GM19463 (cell line): ENCODE data around the gene NFAM1.

Source experiments
- ATAC-seq: cut with Tn5 transposase; IDR thresholded peaks from one replicate; pipeline ENCODE4 v1.9.1; 2021; ENCODE audit warnings: mild to moderate bottlenecking, moderate library complexity; ENCODE audit not compliant: unreplicated experiment

The NFAM1 gene

GRCh38 chr22:42363892-42364291, 68.3 kb downstream of the NFAM1 start:
- ATAC-seq: no peak

- ATAC-seq: no peak
Observed at GRCh38 chr22:42361523-42361922, 70.7 kb downstream of the NFAM1 start.

GRCh38 chr22:42360348-42360747, 71.9 kb downstream of the NFAM1 start:
- no peak for ATAC-seq

- ATAC-seq: no peak
Observed at GRCh38 chr22:42358643-42359558, 73.3 kb downstream of the NFAM1 start.

GRCh38 chr22:42357634-42358296, 74.4 kb downstream of the NFAM1 start:
- no peak for ATAC-seq

- ATAC-seq: no peak
Observed at GRCh38 chr22:42357221-42357620, 75.0 kb downstream of the NFAM1 start.

GRCh38 chr22:42356533-42356932, 75.7 kb downstream of the NFAM1 start:
- ATAC-seq: no peak

GRCh38 chr22:42353883-42354727, 78.1 kb downstream of the NFAM1 start:
- no peak for ATAC-seq

- no peak for ATAC-seq
Observed at GRCh38 chr22:42350373-42350772, 81.8 kb downstream of the NFAM1 start.

GRCh38 chr22:42347281-42347824, 84.8 kb downstream of the NFAM1 start:
- no peak for ATAC-seq

- no peak for ATAC-seq
Observed at GRCh38 chr22:42346722-42347121, 85.5 kb downstream of the NFAM1 start.

- ATAC-seq: no peak
Observed at GRCh38 chr22:42345458-42345857, 86.7 kb downstream of the NFAM1 start.

GRCh38 chr22:42344361-42344905, 87.8 kb downstream of the NFAM1 start:
- ATAC-seq: no peak

GRCh38 chr22:42343531-42344081, 88.6 kb downstream of the NFAM1 start:
- no peak for ATAC-seq

GRCh38 chr22:42343121-42343454, 89.1 kb downstream of the NFAM1 start:
- no peak for ATAC-seq

GRCh38 chr22:42342426-42343120, 89.6 kb downstream of the NFAM1 start:
- no peak for ATAC-seq

- ATAC-seq: no peak
Observed at GRCh38 chr22:42341779-42342178, 90.4 kb downstream of the NFAM1 start.

- no peak for ATAC-seq
Observed at GRCh38 chr22:42340829-42341383, 91.3 kb downstream of the NFAM1 start.

GRCh38 chr22:42340150-42340549, 92.1 kb downstream of the NFAM1 start:
- no peak for ATAC-seq

GRCh38 chr22:42338479-42338878, 93.7 kb downstream of the NFAM1 start:
- ATAC-seq: no peak
